GM18861 (cell line): ENCODE data around the gene GUCY2D.

Experiments
- ATAC-seq: cut with Tn5 transposase; IDR thresholded peaks from one replicate; pipeline ENCODE4 v1.9.1; 2021; ENCODE audit not compliant: unreplicated experiment

The GUCY2D gene

DNA sequence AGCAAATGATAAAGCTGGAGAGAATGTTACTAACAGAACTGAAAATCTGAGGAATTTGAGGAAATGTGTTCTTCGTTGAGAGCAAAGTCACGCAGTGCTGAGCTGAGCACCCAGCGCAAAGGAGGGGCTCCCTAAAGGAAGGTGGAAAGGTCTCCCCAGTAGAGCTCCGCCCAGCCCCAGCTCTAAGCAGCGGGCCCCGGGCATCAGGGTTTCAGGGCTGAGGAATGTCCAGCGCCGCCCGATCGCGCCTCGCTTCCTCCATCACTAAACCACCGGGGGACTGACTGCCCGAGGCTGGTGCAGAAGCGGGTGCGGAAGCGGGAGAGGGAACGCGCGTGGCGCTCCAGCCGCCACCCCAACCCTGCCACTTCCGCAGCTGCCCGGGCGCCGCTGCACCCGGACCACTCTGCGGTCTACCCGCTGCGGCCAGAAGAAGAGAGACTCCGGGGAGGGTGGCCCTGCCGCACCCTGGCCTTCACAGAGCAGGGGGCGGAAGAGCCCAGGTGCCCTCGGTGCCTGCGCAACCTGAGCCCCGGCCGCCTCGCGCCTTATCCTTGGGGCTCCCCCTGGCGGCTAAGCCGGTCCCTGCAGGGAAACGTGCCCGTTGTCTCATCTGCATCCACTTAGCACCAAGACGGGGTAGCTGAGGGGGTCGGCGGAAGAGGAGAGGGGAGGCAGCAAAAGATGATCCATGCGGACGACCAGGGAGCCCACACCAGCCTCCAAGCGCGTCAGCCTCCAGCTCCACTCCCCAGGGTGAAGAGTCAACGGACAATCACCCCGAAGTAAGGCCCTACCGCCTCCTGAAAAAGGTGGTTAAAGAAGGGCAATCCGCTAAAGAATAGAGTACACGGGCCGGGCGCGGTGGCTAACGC lies 12.4 kb upstream of the GUCY2D start:
- peak; percentile 57 for ATAC-seq

DNA sequence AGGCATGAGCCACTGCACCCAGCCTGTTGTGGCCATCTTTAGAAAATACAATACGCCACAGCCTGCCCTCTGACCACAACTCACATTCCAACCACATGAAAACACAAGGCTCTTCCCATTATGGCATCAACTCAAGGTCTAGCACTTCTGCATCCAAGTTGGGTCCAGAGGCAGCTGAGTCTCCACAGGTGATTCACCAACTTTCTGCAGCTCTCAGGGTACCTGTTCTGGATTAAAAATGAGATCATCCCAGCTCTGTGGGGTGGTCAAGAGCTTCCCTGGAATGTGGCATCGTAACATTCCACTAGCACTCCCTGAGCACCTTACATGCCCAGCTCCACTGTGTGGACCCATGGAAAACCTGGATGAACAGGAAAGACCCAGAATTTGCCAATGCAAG lies 9.9 kb upstream of the GUCY2D start:
- no peak for ATAC-seq

DNA sequence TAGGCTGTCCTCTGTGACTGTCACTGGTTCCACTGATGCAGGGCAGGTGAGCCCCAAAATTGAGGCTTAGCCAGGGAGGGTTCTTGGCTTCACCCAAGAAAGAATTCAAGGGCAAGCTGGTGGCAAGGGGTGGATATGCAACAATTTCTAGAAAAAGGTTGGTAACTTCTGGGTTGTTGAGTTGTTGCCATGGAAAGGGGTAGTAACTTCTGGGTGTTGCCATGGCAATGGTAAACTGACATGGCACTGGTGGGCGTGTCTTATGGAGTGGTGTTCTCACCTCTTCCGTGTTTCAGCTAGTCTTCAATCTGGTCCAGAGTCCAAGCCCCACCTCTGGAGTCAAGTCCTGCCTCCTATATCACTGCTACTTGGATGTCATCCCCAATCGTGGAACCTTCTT lies 9.5 kb upstream of the GUCY2D start:
- ATAC-seq: no peak

DNA sequence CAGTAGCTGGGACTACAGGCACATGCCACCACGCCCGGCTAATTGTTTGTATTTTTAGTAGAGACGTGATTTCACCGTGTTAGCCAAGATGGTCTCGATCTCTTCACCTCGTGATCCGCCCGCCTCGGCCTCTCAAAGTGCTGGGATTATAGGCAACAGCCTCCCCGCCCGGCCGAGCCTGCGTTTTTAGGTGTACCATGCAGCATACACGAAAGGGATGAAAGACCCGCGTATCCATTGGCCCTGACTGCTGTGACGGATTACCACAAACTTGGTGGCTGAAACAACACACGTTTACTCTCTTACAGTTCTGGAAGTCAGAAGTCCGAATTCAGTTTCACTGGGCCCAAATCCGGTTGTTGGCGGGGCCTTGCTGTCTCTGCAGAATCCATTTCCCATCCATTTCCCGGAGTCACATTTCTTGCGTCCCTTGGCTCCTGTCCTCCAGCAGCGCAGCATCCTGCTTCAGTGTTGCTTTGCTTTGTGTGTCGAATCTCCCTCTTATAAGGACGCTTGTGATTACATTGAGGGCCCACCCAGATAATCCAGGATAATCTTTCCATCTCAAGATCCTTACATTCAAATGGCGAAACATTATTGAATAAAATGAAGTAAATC lies 8.3 kb upstream of the GUCY2D start:
- no peak for ATAC-seq

DNA sequence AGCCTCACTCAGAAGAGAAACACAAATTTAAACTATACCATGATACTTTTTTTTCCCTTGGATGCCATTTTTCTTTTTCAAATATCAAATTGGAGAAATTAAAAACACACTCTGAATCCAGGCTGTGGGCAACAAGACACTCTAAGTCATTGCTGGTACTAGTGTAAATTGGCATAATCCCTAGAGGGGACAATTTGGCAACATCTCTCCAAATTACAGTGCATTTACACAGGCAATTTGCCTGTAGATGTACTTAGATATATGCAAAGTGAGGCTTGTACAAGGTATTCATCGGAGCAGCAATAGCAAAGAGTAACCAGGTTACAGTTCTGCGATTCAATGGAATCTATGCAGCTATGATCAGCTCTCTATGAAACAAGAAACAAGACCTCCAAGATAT lies 6.7 kb upstream of the GUCY2D start:
- ATAC-seq: no peak

DNA sequence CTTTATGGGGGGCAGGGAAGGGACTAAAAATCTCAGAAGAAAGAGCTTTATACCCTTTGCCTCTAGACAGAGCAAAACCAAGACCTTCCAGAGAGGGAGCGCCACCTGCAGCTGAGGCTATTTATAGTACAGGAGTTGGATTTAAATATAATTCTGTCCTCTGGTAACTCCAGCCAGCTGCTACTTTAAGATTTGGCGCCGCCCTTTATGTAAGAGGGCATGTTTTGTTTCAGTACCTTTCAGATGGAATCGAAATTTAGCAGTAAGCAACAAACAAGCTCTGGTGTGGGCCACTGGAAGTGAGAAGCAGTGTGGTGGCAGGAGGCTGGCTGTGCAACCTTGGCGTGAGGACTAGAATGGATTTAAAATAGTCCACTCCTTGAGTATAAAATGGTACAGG lies 5.2 kb upstream of the GUCY2D start:
- ATAC-seq: no peak

DNA sequence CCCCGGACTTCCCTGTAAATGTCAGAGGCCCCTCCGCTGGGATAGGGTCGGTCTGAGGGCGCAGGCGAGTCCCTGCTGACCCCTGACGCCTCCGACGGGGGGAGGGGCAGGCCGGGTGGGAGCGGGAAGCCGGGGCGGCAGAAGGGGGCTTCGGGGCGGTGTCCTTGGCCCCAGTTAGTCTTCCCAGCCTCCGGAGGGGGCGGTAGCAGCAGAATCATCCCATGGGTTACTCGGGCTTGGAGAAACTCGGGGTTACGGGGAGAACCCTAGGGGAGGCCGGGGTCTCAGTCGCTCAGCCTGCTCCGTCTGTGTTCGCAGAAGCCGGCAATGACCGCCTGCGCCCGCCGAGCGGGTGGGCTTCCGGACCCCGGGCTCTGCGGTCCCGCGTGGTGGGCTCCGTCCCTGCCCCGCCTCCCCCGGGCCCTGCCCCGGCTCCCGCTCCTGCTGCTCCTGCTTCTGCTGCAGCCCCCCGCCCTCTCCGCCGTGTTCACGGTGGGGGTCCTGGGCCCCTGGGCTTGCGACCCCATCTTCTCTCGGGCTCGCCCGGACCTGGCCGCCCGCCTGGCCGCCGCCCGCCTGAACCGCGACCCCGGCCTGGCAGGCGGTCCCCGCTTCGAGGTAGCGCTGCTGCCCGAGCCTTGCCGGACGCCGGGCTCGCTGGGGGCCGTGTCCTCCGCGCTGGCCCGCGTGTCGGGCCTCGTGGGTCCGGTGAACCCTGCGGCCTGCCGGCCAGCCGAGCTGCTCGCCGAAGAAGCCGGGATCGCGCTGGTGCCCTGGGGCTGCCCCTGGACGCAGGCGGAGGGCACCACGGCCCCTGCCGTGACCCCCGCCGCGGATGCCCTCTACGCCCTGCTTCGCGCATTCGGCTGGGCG lies 542 bp downstream of the GUCY2D start:
- no peak for ATAC-seq

DNA sequence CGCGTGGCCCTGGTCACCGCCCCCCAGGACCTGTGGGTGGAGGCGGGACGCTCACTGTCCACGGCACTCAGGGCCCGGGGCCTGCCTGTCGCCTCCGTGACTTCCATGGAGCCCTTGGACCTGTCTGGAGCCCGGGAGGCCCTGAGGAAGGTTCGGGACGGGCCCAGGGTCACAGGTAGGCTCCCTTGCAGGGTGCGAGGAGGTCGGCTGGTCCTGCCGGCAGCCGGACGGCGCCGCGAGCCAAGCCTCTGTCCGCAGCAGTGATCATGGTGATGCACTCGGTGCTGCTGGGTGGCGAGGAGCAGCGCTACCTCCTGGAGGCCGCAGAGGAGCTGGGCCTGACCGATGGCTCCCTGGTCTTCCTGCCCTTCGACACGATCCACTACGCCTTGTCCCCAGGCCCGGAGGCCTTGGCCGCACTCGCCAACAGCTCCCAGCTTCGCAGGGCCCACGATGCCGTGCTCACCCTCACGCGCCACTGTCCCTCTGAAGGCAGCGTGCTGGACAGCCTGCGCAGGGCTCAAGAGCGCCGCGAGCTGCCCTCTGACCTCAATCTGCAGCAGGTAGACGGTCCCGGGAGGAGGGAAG lies 1.3 kb downstream of the GUCY2D start:
- no peak for ATAC-seq

DNA sequence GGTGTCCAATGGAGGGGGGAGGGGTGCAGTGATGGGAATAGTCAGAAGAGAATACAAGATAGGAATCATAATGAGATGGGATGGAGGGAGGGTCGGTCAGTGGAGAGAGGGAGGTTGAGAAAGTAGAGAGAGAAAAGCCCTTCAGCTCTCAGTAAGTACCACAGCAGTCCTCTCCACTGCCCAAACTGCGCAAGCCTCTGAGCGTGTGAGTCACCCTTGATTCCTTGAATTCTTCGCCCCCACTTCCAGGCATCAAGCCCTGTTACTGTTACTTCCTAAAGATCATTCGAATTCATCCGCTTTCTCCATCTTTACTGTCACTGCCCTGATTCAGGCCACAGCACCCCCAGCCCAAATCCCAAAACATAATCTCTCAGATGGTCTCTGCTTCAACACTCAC lies 2.5 kb downstream of the GUCY2D start:
- ATAC-seq: no peak

DNA sequence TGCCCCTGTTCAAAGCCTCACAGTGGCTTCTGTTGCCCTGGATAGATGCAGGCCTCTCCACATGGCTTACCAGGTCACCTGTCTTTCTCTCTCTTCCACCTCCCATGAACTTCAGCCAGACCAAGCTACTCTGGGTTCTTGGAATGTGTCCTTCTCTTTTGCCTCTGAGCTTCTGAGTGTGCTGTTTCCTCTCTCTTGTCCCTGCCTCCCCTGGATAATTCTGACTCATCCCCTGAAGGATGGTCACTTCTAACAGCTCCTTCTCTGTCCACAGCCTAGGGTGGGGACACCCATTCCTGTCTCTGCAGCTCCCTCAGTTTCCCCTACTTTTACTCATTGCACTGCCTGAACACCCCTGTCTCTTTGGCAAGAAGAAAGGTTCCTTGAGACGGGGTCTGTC lies 2.9 kb downstream of the GUCY2D start:
- no peak for ATAC-seq

DNA sequence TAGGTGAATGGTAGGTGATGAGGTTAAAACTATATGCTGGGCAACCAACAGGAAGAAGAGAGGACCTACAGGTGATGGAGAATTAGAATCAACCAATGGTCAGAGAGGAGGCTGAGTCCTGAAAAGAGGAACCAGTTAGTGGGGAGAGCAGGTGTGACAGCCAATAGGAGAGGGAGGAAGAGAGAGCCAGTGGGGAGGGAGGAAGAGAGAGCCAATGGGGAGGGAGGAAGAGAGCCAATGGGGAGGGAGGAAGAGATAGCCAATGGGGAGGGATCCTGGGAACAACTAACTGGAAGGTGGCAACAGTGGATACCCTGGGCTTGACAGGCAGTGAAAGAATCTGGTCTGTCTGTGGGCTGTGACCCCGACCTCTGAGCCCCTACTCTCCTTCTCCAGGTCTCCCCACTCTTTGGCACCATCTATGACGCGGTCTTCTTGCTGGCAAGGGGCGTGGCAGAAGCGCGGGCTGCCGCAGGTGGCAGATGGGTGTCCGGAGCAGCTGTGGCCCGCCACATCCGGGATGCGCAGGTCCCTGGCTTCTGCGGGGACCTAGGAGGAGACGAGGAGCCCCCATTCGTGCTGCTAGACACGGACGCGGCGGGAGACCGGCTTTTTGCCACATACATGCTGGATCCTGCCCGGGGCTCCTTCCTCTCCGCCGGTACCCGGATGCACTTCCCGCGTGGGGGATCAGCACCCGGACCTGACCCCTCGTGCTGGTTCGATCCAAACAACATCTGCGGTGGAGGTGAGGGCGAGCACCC lies 3.7 kb downstream of the GUCY2D start:
- ATAC-seq: no peak

DNA sequence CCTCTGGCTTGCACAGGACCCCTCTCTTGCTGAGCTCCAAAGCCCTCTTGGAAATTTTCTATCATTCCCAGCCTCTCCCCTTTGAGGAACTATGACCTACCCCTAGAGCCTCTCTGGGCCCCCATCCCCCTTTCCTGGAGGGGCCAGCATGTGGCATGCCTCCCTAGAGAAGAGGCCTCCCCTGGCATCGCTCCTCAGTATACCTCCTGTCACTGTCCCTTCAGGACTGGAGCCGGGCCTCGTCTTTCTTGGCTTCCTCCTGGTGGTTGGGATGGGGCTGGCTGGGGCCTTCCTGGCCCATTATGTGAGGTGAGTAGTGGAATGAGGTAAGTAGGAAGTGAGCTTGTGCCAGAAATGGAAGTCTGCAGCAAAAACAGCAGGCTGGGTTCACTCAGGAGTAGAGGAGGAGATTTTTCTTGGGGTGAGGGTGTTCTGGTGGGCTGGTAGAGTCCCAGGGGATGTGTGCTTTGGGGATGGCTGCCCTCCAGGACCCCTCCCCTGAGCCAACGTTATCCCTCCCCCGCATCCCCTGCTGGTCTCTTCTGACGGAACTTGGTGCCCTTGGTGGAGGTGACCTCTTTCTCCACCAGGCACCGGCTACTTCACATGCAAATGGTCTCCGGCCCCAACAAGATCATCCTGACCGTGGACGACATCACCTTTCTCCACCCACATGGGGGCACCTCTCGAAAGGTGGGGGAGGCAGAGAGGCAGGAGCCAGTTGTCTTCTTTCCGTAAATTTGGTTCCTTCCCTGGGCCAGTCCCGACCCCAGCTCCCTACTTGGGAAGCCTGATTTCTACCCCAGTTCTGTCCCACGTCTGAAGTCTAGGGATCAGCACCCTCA lies 4.6 kb downstream of the GUCY2D start:
- ATAC-seq: no peak

DNA sequence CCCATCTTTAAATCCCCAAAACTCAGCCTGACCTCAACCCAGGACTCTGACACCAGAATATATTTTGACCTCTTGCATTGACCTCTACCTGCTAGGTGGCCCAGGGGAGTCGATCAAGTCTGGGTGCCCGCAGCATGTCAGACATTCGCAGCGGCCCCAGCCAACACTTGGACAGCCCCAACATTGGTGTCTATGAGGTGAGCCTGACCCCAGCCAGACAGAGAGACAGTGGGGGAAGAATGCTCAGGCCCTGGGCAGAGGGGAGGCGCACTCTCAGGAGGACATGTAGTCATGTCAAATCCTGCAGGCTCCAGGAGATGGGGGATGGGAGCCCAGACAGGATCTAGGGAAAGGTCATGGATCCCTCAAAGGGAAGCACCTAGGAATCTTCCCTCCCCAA lies 5.4 kb downstream of the GUCY2D start:
- no peak for ATAC-seq

DNA sequence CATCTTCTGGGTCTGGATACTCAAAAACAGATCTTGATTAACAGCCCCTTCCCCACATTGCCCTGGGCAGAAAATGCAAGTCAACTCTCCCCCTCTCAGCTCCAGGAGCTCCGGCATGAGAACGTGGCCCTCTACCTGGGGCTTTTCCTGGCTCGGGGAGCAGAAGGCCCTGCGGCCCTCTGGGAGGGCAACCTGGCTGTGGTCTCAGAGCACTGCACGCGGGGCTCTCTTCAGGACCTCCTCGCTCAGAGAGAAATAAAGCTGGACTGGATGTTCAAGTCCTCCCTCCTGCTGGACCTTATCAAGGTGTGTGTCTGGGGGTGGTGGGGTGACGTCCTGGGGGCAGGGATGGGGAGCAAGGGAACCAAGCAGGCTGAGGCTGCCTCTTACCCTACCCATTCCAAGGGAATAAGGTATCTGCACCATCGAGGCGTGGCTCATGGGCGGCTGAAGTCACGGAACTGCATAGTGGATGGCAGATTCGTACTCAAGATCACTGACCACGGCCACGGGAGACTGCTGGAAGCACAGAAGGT lies 9.7 kb downstream of the GUCY2D start:
- ATAC-seq: no peak

DNA sequence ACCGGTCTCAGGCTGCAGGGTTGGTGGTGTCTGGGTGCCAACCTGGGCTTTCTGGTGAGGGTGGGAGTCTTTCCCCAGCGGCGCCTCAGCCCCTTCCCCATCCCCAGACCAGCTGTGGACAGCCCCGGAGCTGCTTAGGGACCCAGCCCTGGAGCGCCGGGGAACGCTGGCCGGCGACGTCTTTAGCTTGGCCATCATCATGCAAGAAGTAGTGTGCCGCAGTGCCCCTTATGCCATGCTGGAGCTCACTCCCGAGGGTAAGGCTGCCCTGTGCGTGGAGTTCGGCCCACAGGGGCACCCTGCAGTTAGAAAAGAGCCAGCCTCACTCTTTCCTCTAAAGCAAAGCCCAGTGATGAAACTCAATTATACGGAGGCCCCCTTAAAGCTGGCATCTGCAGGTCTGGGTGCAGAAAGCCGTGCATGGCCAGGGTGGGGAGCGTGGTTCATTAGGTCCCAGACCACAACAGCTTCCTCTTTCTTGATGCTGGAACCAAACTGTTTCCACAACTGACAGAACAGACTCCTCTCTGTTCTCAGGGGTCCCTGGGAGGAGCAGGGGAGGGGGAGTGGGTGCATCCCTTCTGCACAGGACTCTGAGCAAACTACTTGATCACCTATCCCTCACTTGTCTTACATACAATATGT lies 10.7 kb downstream of the GUCY2D start:
- no peak for ATAC-seq

DNA sequence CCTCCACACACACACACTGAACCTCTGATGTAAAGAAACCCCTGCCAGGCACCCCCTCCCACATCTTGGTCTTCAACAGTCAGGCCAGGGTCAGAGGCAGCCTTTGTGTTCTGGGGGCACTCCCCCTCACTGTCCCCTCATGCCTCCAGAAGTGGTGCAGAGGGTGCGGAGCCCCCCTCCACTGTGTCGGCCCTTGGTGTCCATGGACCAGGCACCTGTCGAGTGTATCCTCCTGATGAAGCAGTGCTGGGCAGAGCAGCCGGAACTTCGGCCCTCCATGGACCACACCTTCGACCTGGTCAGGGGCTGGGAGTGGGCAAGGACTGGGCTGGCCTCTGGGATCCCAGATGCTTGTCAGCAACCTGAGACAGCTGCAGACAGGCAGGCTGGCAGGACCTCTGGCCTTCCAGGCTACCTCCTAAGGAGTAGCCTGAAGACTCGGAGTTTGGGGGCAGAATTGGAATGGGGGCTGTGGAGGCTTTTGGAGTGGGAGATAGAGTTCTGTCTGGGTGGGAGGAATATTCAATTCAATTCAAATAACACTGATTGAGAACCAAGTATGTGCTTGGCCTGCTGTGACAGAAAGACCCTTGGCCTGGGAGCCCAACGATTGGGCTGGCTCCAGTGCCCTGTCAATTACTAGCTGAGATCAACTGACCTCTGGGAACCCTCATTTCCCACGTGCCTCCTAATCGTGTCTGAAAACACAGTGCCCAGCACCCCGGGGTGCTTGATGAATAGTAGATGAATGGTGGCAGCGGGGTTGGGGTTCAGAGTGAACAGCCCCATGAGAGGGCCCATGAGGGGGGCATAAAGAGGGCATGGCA lies 11.5 kb downstream of the GUCY2D start:
- ATAC-seq: no peak

DNA sequence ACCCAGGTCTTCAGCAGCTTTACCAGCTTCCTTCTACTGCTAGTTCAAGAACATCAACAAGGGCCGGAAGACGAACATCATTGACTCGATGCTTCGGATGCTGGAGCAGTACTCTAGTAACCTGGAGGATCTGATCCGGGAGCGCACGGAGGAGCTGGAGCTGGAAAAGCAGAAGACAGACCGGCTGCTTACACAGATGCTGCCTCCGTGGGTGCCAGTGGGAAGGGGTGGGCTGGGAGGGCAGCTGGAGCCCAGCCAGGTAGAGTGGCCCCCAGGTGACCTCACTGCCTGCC lies 12.1 kb downstream of the GUCY2D start:
- no peak for ATAC-seq

DNA sequence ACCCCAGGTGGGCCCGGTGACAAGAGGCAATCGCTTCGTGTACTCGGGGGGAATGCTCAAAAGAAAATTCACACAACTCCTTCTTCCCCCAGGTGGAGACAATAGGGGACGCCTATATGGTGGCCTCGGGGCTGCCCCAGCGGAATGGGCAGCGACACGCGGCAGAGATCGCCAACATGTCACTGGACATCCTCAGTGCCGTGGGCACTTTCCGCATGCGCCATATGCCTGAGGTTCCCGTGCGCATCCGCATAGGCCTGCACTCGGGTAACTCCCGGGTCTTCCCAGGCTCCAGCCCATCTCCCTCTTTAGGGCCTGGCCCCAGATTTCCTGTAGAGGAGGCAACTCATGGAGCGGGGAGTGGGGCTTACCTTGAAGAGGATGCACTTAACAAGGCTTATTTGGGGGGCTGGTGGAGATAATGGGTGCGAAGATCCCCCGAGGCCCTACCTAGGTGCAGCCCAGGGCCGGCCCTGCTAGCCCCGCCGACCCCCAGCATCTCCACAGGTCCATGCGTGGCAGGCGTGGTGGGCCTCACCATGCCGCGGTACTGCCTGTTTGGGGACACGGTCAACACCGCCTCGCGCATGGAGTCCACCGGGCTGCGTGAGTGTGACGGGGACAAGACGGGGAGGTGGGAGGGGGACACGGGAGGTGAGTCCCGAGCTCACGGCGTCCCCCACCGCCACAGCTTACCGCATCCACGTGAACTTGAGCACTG lies 13.0 kb downstream of the GUCY2D start:
- no peak for ATAC-seq
